Fibroblast of lung (primary cell): ENCODE data around the gene KLHL36. TPM values are rescaled to one million over a fixed set of nuclear protein-coding genes. Genes with fewer than 3 reads are reported as not detected.
"Not testable (repeated sequence)": the region's sequence is repeated elsewhere in the genome, so short reads cannot be mapped to it uniquely, and the experiment has no call there.

ENCODE experiments used
- DNase-seq, 2 donors: peaks; one replicate each; pipeline versions ENCODE4 v3.0.0 to v3.0.0-alpha.2; 2010; ENCODE audit warnings: low read depth in 2 of 2
- H2AFZ ChIP-seq: 2 replicates; pipeline ENCODE4 v1.5.1; 2012; ENCODE audit warnings: low read length, control low read depth, inconsistent platforms
- H3K27ac ChIP-seq: 2 replicates; pipeline ENCODE4 v1.5.1; 2011; ENCODE audit warnings: low read length, control low read depth; ENCODE audit not compliant: insufficient read depth
- H3K27me3 ChIP-seq: 2 replicates; pipeline ENCODE4 v1.5.1; 2011; ENCODE audit warnings: mild to moderate bottlenecking, low read length; ENCODE audit not compliant: control insufficient read depth, insufficient read depth
- H3K36me3 ChIP-seq: 2 replicates; pipeline ENCODE4 v1.5.1; 2011; ENCODE audit warnings: low read length; ENCODE audit not compliant: control insufficient read depth, insufficient read depth
- H3K4me1 ChIP-seq: 2 replicates; pipeline ENCODE4 v1.5.1; 2011; ENCODE audit warnings: low read length; ENCODE audit not compliant: control insufficient read depth, insufficient read depth; ENCODE audit errors: extremely low read depth
- H3K4me2 ChIP-seq: 2 replicates; pipeline ENCODE4 v1.5.1; 2011; ENCODE audit warnings: low read length, control low read depth; ENCODE audit not compliant: insufficient read depth; ENCODE audit errors: extremely low read depth
- H3K4me3 ChIP-seq, 4 experiments: fragments of 200-600 bp in 1 of 4; sonication (generic) in 1 of 4; replicated peaks in 1 of 4; 2 replicates each; pipeline ENCODE4 v1.5.1; 2011 to 2016; ENCODE audit warnings: low read length in 4 of 4, low read depth in 3 of 4, mild to moderate bottlenecking in 3 of 4, control low read depth in 2 of 4, inconsistent platforms in 1 of 4, mixed read lengths in 1 of 4; ENCODE audit not compliant: insufficient read depth in 1 of 4; ENCODE audit errors: control extremely low read depth in 1 of 4
- H3K79me2 ChIP-seq: 2 replicates; pipeline ENCODE4 v1.5.1; 2012; ENCODE audit warnings: mild to moderate bottlenecking, low read length, inconsistent platforms; ENCODE audit not compliant: control insufficient read depth, insufficient read depth
- H3K9ac ChIP-seq: 2 replicates; pipeline ENCODE4 v1.5.1; 2011; ENCODE audit warnings: mild to moderate bottlenecking, low read length, control low read depth; ENCODE audit not compliant: insufficient read depth
- H3K9me3 ChIP-seq: 2 replicates; pipeline ENCODE4 v1.5.1; 2012; ENCODE audit warnings: low read depth, low read length; ENCODE audit not compliant: control insufficient read depth, insufficient read depth
- H4K20me1 ChIP-seq: 2 replicates; pipeline ENCODE4 v1.5.1; 2011; ENCODE audit warnings: low read length; ENCODE audit not compliant: control insufficient read depth, insufficient read depth; ENCODE audit errors: extremely low read depth
- EZH2 ChIP-seq: IDR thresholded peaks from 2 replicates; pipeline ENCODE4 v1.5.1; 2012; ENCODE audit warnings: low read length, control low read depth, mild to moderate bottlenecking; ENCODE audit errors: missing control alignments
- polyA plus RNA-seq, 2 donors: library from polyadenylated mRNA; depleted of rRNA in 1 of 2; stranded (reverse) in 1 of 2; unstranded in 1 of 2; fragments of >200 nt; gene quantifications; 2 replicates each; pipeline ENCODE4 v1.2.1, GENCODE V29; 2011 to 2012; ENCODE audit warnings: missing spikeins in 1 of 2
- total RNA-seq: library from RNA; depleted of rRNA; stranded (reverse); fragments of >200 nt; gene quantifications from 2 replicates; pipeline ENCODE4 v1.2.1, GENCODE V29; 2014
- TF ChIP-seq, protein P1 (sequence below), 2 donors: IDR thresholded peaks in 1 of 2; conservative IDR thresholded peaks in 1 of 2; 1 replicate in 1 of 2; 2 replicates in 1 of 2; pipeline ENCODE4 v1.5.1; 2011 to 2012; ENCODE audit warnings: low read length in 2 of 2, control low read depth in 1 of 2, inconsistent platforms in 1 of 2, low read depth in 1 of 2, mild to moderate bottlenecking in 1 of 2

Gene KLHL36
- total and polyA plus RNA-seq, 2 donors (not counting 1 experiment from before 2014, with no cell fraction given) = 29.7 to 83.1 TPM

DNA sequence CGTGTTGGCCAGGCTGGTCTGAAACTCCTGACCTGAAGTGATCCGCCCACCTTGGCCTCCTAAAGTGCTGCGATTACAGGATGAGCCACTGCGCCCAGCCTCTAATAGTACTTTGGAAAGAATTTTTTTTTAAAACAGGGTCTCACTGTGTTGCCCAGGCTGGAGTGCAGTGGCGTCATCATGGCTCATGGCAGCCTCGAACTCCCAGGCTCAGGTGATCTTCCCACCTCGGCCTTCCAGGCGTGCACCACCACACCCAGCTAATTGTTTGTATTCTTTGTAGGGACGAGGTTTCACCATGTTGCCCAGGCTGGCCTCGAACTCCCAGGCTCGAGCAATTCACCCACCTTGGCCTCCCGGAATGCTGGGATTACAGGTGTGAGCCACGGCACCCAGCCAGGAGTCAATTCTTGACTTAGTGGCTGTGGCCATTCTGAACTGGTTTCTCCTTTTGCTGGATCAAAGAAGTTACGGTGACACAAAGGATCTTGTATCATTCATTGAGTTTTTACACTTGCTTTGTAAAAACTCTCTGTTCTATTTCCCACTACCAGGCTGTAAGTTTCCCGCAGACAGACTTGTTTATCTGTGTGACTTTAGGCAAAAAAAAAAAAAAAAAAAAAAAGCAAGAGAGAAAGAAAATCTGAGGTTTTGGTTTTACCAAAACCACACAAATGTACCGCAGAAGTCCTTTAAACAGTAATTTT, 17.7 kb upstream of the KLHL36 start:
- Histone ChIP-seq H3K4me2 (no peak overlapping the region), H3K4me1 (peaks cover 3% of the 10 kb centered on the region), H3K27me3 (no peaks in the 10 kb centered on the region), H3K9ac (no peak overlapping the region), H3K36me3 (no peaks in the 10 kb centered on the region), H3K79me2 (no peaks in the 10 kb centered on the region), H3K4me3 (no peak overlapping the region), H3K27ac (no peak overlapping the region), H2AFZ (no peak overlapping the region), H3K9me3 (no peaks in the 10 kb centered on the region), H4K20me1 (no peaks in the 10 kb centered on the region)
- TF ChIP-seq EZH2 = no peak
- DNase-seq = no peak

DNA sequence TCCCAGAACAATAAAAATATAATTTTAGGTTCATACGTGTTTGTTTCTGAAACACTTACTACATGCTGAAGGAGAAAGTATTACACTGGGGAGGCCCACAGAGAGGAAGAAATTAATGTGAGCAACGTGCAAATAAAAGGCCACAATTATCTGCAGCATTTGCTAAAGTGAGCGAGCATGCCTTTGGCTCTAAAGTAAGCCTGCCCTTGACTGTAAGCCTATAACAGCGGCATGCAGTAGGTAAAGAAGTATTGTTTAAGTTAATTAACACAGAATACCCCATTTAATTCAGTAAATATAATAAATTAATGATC, 17.2 kb upstream of the KLHL36 start:
- Histone ChIP-seq H3K4me3 (no peak overlapping the region), H3K27me3 (no peaks in the 10 kb centered on the region), H3K9me3 (no peaks in the 10 kb centered on the region), H3K4me1 (peaks cover 3% of the 10 kb centered on the region), H3K79me2 (no peaks in the 10 kb centered on the region), H2AFZ (no peak overlapping the region), H3K27ac (no peak overlapping the region), H3K36me3 (no peaks in the 10 kb centered on the region), H3K4me2 (no peak overlapping the region), H4K20me1 (no peaks in the 10 kb centered on the region), H3K9ac (no peak overlapping the region)
- TF ChIP-seq, protein P1, sequence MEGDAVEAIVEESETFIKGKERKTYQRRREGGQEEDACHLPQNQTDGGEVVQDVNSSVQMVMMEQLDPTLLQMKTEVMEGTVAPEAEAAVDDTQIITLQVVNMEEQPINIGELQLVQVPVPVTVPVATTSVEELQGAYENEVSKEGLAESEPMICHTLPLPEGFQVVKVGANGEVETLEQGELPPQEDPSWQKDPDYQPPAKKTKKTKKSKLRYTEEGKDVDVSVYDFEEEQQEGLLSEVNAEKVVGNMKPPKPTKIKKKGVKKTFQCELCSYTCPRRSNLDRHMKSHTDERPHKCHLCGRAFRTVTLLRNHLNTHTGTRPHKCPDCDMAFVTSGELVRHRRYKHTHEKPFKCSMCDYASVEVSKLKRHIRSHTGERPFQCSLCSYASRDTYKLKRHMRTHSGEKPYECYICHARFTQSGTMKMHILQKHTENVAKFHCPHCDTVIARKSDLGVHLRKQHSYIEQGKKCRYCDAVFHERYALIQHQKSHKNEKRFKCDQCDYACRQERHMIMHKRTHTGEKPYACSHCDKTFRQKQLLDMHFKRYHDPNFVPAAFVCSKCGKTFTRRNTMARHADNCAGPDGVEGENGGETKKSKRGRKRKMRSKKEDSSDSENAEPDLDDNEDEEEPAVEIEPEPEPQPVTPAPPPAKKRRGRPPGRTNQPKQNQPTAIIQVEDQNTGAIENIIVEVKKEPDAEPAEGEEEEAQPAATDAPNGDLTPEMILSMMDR (conservative IDR thresholded peaks at IDR 0.05 in 1 of 2, IDR thresholded peaks at IDR 0.05 in 1 of 2; ENCODE audit: low read depth in 1 of 2, low read length in 2 of 2) = no peak
- TF ChIP-seq EZH2 = no peak
- no peak for DNase-seq

DNA sequence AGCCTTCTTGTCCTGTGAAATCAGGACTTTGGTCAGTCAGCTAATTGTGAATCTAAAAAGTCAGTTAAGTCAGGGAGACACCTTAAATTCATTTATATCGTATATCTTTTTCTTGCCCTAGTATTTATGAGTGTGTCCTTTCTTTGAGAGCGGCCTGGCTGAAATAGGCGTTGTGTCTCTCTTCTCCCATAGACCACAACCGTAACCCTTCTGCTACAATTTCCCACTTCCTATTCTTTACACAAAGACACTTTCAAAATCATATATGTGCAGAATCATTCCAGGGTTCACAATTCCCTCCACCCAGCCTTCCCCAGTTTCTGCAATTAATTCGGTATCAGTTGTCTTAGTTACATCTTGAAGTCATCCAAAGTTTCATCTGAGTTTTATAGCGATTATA, 16.4 kb upstream of the KLHL36 start:
- no peaks in the 10 kb centered on the region for H3K79me2 ChIP-seq
- no peak overlapping the region for H3K27ac ChIP-seq
- no peak for TF ChIP-seq EZH2
- TF ChIP-seq, protein P1 (conservative IDR thresholded peaks at IDR 0.05 in 1 of 2, IDR thresholded peaks at IDR 0.05 in 1 of 2; ENCODE audit: low read depth in 1 of 2, low read length in 2 of 2) = no peak
- no peaks in the 10 kb centered on the region for H3K27me3 ChIP-seq
- DNase-seq = no peak
- H3K4me1 ChIP-seq = peaks cover 3% of the 10 kb centered on the region
- no peak overlapping the region for H3K9ac ChIP-seq
- no peak overlapping the region for H3K4me3 ChIP-seq
- no peaks in the 10 kb centered on the region for H3K36me3 ChIP-seq
- H4K20me1 ChIP-seq = no peaks in the 10 kb centered on the region
- H2AFZ ChIP-seq = no peak overlapping the region
- H3K9me3 ChIP-seq = no peaks in the 10 kb centered on the region
- no peak overlapping the region for H3K4me2 ChIP-seq

DNA sequence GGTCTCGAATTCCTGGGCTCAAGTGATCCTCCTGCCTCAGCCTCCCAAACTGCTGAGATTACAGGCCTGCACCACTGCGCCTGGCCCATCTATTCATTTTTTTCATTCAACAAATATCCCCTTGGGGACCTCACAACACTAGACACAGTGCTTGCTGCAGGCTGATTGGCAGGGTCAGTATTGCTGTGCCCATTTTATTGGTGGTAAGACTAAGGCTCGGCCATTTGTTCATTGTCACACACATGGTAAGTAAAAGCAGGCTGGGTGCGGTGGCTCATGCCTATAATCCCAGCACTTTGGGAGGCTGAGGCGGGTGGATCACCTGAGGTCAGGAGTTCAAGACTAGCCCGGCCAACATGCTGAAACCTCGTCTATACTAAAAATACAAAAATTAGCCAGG, 15.4 kb upstream of the KLHL36 start:
- H3K79me2 ChIP-seq, H3K4me1 ChIP-seq, H4K20me1 ChIP-seq, DNase-seq, H3K4me3 ChIP-seq, H2AFZ ChIP-seq, H3K9me3 ChIP-seq, H3K27me3 ChIP-seq, H3K36me3 ChIP-seq, H3K27ac ChIP-seq, H3K9ac ChIP-seq, H3K4me2 ChIP-seq: not testable (repeated sequence)
